ENCODE measurements around the gene LRMDA. TPM values are rescaled to one million over a fixed set of nuclear protein-coding genes. Genes with fewer than 3 reads are reported as not detected.

LRMDA gene
- total RNA-seq, 1 experiment from 2014 or later: not detected

DNA sequence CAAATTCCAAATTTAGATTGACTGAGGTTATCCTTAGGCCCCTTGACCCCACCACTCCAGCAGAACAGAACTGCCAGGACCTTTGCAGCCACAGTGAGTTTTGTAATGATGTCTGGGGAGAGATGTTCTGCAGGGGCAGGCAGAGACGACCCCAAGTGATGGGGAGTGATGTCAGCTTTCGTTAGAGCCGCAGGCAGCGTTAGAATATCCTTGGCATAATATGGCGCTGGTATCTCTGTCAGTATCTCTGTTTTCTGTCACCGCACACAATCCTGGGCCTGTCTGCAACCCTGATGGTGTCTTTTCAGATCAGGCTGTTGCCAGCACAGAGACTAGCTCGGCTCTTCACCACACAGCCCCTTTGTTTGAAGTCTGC, 1122.6 kb downstream of the LRMDA start:
- H3K27ac ChIP-seq (ENCODE audit: low read depth, low read length, poor library complexity, severe bottlenecking): no peak overlapping the region
- intact Hi-C loops (cut with micrococcal nuclease; ENCODE audit: unreplicated experiment): no loop called here
- CTCF ChIA-PET: no interaction called here
- no peaks in the 10 kb centered on the region for H3K36me3 ChIP-seq (ENCODE audit: insufficient read depth, low read length, poor library complexity, severe bottlenecking)
- H3K4me3 ChIP-seq (ENCODE audit: low read depth, low read length, poor library complexity, severe bottlenecking): no peak overlapping the region
- no peaks in the 10 kb centered on the region for H3K4me1 ChIP-seq (ENCODE audit: insufficient read depth, low read length, poor library complexity, severe bottlenecking)
- BruUV-seq (replicated peaks): no TSS peak
- TF ChIP-seq EZH2 (IDR thresholded peaks at IDR 0.05; ENCODE audit: borderline replicate concordance, low read depth, low read length, poor library complexity, severe bottlenecking) (no peak), CTCF (conservative IDR thresholded peaks at IDR 0.05; ENCODE audit: low read depth, low read length) (no peak)
- H3K9me3 ChIP-seq (ENCODE audit: low read depth, low read length, poor library complexity, severe bottlenecking): no peaks in the 10 kb centered on the region
- no peaks in the 10 kb centered on the region for H3K27me3 ChIP-seq (replicated peaks; ENCODE audit: insufficient read depth, low read depth, low read length, poor library complexity)
- POLR2A ChIA-PET (ENCODE audit: low non-redundant PET): no interaction called here
- no peak for DNase-seq (ENCODE audit: low spot score)

DNA sequence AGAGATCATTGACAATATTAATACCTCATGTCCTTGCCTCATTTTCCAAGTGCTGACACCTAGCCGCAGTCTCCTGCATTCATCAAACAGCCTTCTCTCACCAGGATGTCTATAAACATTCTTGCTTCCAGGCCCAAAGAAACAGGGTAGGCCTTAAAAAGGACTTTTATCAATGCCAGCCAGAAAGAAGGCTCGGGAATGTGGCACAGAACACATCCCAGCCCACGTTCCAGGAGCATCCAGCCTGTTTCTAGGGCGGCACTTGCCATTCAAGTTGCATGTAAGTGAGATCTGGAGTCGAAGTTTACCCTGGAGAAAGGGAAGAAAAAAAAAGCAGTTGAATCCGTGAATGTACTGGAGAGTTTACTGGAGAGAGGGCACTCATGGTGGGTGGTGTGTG, 1123.1 kb downstream of the LRMDA start:
- TF ChIP-seq EZH2 (IDR thresholded peaks at IDR 0.05; ENCODE audit: borderline replicate concordance, low read depth, low read length, poor library complexity, severe bottlenecking) (no peak), CTCF (conservative IDR thresholded peaks at IDR 0.05; ENCODE audit: low read depth, low read length) (no peak)
- Histone ChIP-seq H3K36me3 (ENCODE audit: insufficient read depth, low read length, poor library complexity, severe bottlenecking) (no peaks in the 10 kb centered on the region), H3K27me3 (replicated peaks; ENCODE audit: insufficient read depth, low read depth, low read length, poor library complexity) (no peaks in the 10 kb centered on the region), H3K4me3 (ENCODE audit: low read depth, low read length, poor library complexity, severe bottlenecking) (no peak overlapping the region), H3K4me1 (ENCODE audit: insufficient read depth, low read length, poor library complexity, severe bottlenecking) (no peaks in the 10 kb centered on the region), H3K27ac (ENCODE audit: low read depth, low read length, poor library complexity, severe bottlenecking) (no peak overlapping the region), H3K9me3 (ENCODE audit: low read depth, low read length, poor library complexity, severe bottlenecking) (no peaks in the 10 kb centered on the region)
- no TSS peak for BruUV-seq (replicated peaks)
- CTCF ChIA-PET: no interaction called here
- intact Hi-C loops (cut with micrococcal nuclease; ENCODE audit: unreplicated experiment): no loop called here
- DNase-seq (ENCODE audit: low spot score): no peak
- POLR2A ChIA-PET (ENCODE audit: low non-redundant PET): no interaction called here

GRCh38 chr10:76555067-76555670, 1123.7 kb downstream of the LRMDA start:
- intact Hi-C loops (cut with micrococcal nuclease; ENCODE audit: unreplicated experiment): no loop called here
- no peaks in the 10 kb centered on the region for H3K27me3 ChIP-seq (replicated peaks; ENCODE audit: insufficient read depth, low read depth, low read length, poor library complexity)
- DNase-seq (ENCODE audit: low spot score): no peak
- no peaks in the 10 kb centered on the region for H3K36me3 ChIP-seq (ENCODE audit: insufficient read depth, low read length, poor library complexity, severe bottlenecking)
- no peak overlapping the region for H3K27ac ChIP-seq (ENCODE audit: low read depth, low read length, poor library complexity, severe bottlenecking)
- H3K4me3 ChIP-seq (ENCODE audit: low read depth, low read length, poor library complexity, severe bottlenecking): no peak overlapping the region
- CTCF ChIA-PET: no interaction called here
- POLR2A ChIA-PET (ENCODE audit: low non-redundant PET): no interaction called here
- no peaks in the 10 kb centered on the region for H3K4me1 ChIP-seq (ENCODE audit: insufficient read depth, low read length, poor library complexity, severe bottlenecking)
- BruUV-seq (replicated peaks): no TSS peak
- H3K9me3 ChIP-seq (ENCODE audit: low read depth, low read length, poor library complexity, severe bottlenecking): no peaks in the 10 kb centered on the region
- no peak for TF ChIP-seq EZH2 (IDR thresholded peaks at IDR 0.05; ENCODE audit: borderline replicate concordance, low read depth, low read length, poor library complexity, severe bottlenecking)
- no peak for TF ChIP-seq CTCF (conservative IDR thresholded peaks at IDR 0.05; ENCODE audit: low read depth, low read length)
